ENCODE data around the gene SLC25A52.

GRCh38 chr18:31716362-31716761, 44.3 kb downstream of the SLC25A52 start:
- no peak for TF ChIP-seq GATA3 (IDR thresholded peaks at IDR 0.05; ENCODE audit: low read depth, low read length)
- no peak for TF ChIP-seq GATA2 (IDR thresholded peaks at IDR 0.05; ENCODE audit: low read depth, low read length)

All from SH-SY5Y (cell line).